Measurements from ENCODE around the gene DENND4C. TPM values are rescaled to one million over a fixed set of nuclear protein-coding genes. Genes with fewer than 3 reads are reported as not detected.
"Not testable (repeated sequence)": the region's sequence is repeated elsewhere in the genome, so short reads cannot be mapped to it uniquely, and the experiment has no call there.

The DENND4C gene
- total and polyA plus RNA-seq, 8 donors: 44.8 to 59.3 (median 53.6) TPM

- Histone ChIP-seq H3K4me3 (no peak overlapping the region), H3K27ac (no peak overlapping the region), H3K27me3 (no peaks in the 10 kb centered on the region), H3K4me1 (peaks cover 0 to 19% of the 10 kb centered on the region in 2 donors), H3K9me3 (no peaks in the 10 kb centered on the region), H3K36me3 (peaks cover 0 to 10% of the 10 kb centered on the region in 2 donors)
- no peak for TF ChIP-seq CTCF (IDR thresholded peaks at IDR 0.05)
- DNase-seq (no peak), ATAC-seq (no peak)
- intact Hi-C loops (cut with DNase I): no loop called here
Observed at GRCh38 chr9:19243366-19244033, 13.0 kb downstream of the DENND4C start.

- no peak overlapping the region for H3K4me3 ChIP-seq
- no peaks in the 10 kb centered on the region for H3K36me3 ChIP-seq
- no peaks in the 10 kb centered on the region for H3K27me3 ChIP-seq
- DNase-seq (no peak), ATAC-seq (no peak)
- H3K9me3 ChIP-seq: no peaks in the 10 kb centered on the region
- no peak overlapping the region for H3K27ac ChIP-seq
- intact Hi-C loops (cut with DNase I): no loop called here
- peaks cover 0 to 13% of the 10 kb centered on the region in 2 donors for H3K4me1 ChIP-seq
- no peak for TF ChIP-seq CTCF (IDR thresholded peaks at IDR 0.05)
Observed at GRCh38 chr9:19246891-19247290, 16.4 kb downstream of the DENND4C start.

GRCh38 chr9:19247420-19247819, 16.9 kb downstream of the DENND4C start:
- H3K27ac ChIP-seq: no peak overlapping the region
- H3K36me3 ChIP-seq: no peaks in the 10 kb centered on the region
- TF ChIP-seq CTCF (IDR thresholded peaks at IDR 0.05): no peak
- peaks cover 0 to 13% of the 10 kb centered on the region in 2 donors for H3K4me1 ChIP-seq
- intact Hi-C loops (cut with DNase I): no loop called here
- no peaks in the 10 kb centered on the region for H3K27me3 ChIP-seq
- no peaks in the 10 kb centered on the region for H3K9me3 ChIP-seq
- ATAC-seq (no peak), DNase-seq (no peak)
- no peak overlapping the region for H3K4me3 ChIP-seq

- H3K27me3 ChIP-seq; H3K4me3 ChIP-seq; H3K9me3 ChIP-seq; ATAC-seq; intact Hi-C loops (cut with DNase I); H3K36me3 ChIP-seq; H3K27ac ChIP-seq; DNase-seq: not testable (repeated sequence)
- H3K4me1 ChIP-seq: peaks cover 0 to 18% of the 10 kb centered on the region in 2 donors
Observed at GRCh38 chr9:19250346-19250745, 19.9 kb downstream of the DENND4C start.

GRCh38 chr9:19251203-19251602, 20.7 kb downstream of the DENND4C start:
- intact Hi-C loops (cut with DNase I); H3K27ac ChIP-seq; H3K27me3 ChIP-seq; H3K4me3 ChIP-seq; H3K9me3 ChIP-seq; DNase-seq; ATAC-seq; H3K36me3 ChIP-seq: not testable (repeated sequence)
- H3K4me1 ChIP-seq: peaks cover 0 to 13% of the 10 kb centered on the region in 2 donors

- intact Hi-C loops (cut with DNase I); H3K27ac ChIP-seq; H3K9me3 ChIP-seq; H3K27me3 ChIP-seq; H3K4me3 ChIP-seq; ATAC-seq; DNase-seq; H3K36me3 ChIP-seq: not testable (repeated sequence)
- peaks cover 0 to 13% of the 10 kb centered on the region in 2 donors for H3K4me1 ChIP-seq
Observed at GRCh38 chr9:19251622-19252021, 21.1 kb downstream of the DENND4C start.
